Fibroblast of pulmonary artery (primary cell): ENCODE results near the gene SMIM44.

Source experiments
- DNase-seq: peaks from one replicate; pipeline ENCODE4 v3.0.0-alpha.2; 2010; ENCODE audit warnings: low read depth
- H3K4me3 ChIP-seq: replicated peaks from 2 replicates; pipeline ENCODE4 v1.5.1; 2011; ENCODE audit warnings: low read depth, mild to moderate bottlenecking, control low read depth, low read length, moderate library complexity
- CTCF ChIP-seq: IDR thresholded peaks from 2 replicates; pipeline ENCODE4 v1.5.1; 2011; ENCODE audit warnings: mild to moderate bottlenecking, control low read depth, low read length, inconsistent platforms; ENCODE audit errors: missing control alignments

Gene SMIM44

GRCh38 chr19:3528080-3528479, 44.8 kb upstream of the SMIM44 start:
- TF ChIP-seq CTCF: no peak
- DNase-seq: no peak
- no peak overlapping the region for H3K4me3 ChIP-seq

- H3K4me3 ChIP-seq: no peak overlapping the region
- TF ChIP-seq CTCF: no peak
- DNase-seq: no peak
These were observed 44.1 kb upstream of the SMIM44 start for GRCh38 chr19:3527238-3527910.

DNA sequence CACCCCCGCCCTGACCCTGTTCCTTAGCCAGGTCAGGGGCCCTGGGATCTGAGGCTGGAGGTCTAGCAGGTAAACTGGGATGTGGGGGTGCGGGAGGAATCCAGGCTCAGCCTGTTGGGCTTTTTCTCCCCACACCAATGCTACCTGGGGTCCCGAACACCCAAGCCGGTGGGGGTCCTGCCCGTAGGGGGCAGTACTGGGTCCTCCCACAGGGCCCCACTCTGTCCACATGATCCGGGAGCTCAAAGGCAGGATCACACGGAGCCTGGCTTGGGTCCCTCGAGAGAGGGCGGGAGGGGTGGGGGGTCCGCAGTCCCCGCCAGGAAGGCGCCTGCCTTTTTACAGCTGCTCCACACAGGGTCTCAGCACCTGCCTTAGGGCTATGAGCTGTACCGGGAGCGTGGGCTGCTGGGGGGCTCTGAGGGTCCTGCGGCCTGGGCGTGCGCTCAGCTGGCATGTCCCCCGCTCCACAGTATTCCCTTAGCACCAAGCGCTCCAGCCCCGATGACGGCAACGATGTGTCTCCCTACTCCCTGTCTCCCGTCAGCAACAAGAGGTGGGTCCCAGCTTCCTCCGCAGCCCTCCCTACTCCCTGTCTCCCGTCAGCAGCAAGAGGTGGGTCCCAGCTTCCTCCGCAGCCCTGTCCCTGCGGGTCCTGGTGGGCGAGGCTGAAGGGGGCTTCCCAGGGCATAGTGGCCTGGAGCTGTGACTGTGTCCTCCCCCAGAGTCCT, 43.4 kb upstream of the SMIM44 start:
- H3K4me3 ChIP-seq: no peak overlapping the region
- no peak for DNase-seq
- no peak for TF ChIP-seq CTCF

DNA sequence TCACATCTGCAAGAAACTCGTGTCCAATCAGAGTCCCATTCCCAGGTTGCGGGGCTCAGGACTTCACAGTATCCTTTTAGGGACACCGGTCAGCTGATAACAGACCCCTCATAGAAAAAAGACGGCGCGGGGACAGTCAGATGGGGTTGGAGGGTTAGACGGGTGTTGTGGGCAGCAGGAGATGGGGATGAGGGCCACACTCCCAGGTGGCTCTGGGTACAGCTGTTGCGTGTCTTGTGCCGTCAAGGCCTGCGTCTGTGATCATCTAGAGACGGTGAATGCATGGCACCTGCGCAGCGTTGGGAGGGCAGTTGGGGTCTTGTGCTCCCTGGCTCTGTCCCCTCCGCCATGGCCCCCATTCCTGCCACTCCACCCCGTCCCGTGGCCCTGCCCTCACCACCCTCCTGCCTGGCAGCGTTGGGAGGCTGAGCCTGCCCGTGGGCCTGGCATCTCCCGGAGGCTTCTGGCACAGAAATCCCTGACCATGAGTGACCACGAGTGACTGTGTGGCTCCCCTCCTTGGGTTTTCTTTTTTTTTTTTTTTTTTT, 41.7 kb upstream of the SMIM44 start:
- DNase-seq: no peak
- H3K4me3 ChIP-seq: no peak overlapping the region
- TF ChIP-seq CTCF: no peak

DNA sequence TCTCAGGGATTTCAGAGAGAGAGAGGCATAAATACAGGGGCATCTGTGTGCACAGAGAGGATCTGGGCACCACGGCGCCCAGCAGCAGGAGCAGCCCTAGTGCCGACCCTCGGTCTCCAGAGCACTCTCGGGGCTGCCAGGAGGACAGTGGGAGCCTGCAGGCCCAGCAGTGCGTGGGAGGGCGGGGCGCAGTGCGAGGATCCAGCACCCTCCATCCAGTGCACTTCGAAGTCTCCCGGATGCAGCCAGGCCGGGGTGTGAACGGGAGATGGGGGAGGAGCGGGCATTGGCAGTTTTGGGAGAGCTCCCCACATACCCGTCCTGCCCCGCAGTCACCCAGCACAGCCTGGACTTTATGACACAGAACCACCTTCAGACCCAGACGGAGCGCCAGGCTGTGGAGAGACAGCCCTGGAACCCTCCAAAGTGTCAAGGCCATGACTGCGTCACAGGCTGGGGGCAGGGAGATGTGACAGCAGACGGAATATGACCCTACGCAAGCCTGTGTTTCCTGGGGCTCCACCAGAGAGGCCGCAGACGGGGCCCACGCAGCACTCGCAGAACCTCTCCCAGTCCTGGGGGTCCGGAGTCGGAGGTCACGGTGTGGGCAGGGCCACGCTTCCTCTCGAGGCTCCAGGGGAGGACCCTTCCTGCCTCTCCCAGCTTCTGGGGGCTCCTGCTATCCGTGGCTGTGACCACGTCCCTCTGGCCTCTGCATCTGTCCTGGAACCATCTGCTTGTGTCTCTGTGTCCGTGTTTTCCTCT, 41.0 kb upstream of the SMIM44 start:
- DNase-seq: no peak
- no peak overlapping the region for H3K4me3 ChIP-seq
- no peak for TF ChIP-seq CTCF

DNA sequence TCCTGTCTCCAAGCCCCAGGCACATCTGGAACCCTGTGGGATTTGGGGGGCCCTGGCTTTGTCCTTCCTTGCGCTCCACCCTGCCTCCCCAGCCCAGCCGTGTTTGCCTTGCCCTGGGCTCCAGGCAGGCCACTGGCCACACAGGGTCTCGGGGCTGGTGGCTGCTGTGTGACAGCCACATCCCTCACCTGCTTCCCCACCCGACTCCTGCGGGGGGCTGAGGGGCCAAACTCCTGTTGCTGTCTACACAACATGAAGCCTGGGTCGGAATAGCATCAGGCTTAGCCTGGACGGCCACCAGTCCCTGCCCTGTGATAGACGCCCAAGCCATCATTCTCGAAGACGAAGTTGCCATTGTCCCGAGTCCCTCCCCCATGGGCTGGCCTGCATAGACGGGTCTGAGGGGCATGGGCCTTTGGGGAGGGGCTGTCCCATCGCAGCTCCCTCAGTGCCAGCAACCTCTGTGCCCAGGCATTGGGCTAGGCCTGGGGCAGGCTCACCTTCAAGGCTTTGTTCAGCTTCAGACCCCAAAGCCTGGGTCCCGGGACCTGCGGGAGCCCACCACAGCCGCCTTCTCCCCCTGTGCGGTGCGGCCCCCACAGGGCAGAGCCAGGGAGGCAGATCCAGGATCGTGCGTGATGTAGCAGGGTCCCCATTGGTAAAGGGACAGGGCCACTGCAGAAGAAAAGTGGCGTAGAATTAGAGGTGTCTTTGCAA, 40.3 kb upstream of the SMIM44 start:
- DNase-seq: no peak
- no peak overlapping the region for H3K4me3 ChIP-seq
- TF ChIP-seq CTCF: no peak
